CD4-positive, alpha-beta T cell treated with Interleukin-15 for 4 hours (primary cell): Measurements from ENCODE around the gene ITGA8.

Experiments
- DNase-seq: peaks from one replicate; pipeline ENCODE4 v3.0.0-alpha.2; 2020; ENCODE audit warnings: low spot score

ITGA8 gene

DNA sequence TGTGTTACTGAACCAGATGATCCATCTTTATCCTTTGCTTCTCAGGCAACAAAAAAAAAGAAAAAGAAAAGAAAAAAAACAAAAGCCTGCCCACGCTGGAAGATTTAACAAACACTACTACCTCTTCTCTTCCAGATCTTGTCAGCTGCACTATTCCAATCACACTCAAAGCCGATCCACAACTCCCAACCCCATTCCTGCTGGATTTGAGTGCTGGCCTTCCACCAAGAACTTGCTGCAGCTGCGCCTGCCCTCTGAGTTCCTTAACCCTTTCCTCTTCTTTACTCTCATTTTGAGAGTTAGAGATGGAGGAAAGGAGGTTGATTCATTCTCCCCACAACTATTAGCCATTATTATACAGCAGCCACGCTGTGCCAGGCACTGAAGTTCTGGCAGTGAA, 16.0 kb upstream of the ITGA8 start:
- no peak for DNase-seq

DNA sequence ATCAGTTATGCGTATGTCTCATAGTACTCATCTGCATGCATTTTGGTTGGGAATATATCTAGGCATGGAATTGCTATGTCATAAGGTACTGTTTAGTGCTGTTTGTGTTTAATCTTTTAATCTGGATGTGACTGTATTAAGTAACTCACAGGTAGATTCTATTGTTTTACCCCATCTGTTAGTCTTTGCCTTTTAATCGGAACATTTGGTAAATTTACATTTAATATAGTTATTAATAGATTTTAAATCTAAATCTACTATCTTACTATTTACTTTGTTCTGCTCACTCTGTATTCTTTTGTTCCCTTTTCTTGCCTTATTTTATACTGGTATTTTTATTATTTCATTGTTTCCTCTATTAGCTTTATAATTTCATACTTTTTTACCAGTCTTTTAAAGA, 10.6 kb upstream of the ITGA8 start:
- DNase-seq: no peak

DNA sequence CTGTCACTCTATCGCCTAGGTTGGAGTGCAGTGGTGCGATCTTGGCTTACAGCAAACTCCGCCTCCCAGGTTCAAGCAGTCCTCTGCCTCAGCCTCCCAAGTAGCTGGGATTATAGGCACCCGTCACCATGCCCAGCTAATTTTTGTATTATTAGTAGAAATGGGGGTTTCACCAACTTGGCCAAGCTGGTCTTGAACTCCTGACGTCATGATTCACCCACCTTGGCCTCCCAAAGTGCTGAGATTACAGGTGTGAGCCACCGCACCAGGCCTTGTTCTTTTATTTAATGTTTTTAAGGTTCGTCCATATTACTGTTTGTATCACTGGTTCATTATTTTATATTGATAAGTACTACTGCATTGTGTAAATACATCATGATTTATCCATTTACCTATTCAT, 10.2 kb upstream of the ITGA8 start:
- DNase-seq: no peak

DNA sequence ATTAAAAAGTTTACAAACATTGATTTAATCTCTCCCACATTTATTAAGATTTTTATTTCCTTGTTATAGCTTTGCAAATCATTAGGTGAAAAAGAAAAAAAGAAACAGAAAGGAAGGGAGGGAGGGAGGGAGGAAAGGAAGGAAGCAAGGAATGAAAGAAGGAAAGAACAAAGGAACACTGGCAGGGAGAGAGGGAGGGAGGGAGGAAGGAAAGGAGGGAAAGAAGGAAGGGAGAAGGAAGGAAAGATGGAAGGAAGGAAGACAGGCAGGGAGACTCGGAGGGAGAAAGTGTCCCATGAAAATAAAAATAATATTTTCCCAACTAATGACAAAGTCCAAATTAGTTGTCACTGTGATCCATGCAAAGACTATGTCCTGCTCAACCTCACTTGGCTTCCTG, 6.3 kb upstream of the ITGA8 start:
- no peak for DNase-seq

DNA sequence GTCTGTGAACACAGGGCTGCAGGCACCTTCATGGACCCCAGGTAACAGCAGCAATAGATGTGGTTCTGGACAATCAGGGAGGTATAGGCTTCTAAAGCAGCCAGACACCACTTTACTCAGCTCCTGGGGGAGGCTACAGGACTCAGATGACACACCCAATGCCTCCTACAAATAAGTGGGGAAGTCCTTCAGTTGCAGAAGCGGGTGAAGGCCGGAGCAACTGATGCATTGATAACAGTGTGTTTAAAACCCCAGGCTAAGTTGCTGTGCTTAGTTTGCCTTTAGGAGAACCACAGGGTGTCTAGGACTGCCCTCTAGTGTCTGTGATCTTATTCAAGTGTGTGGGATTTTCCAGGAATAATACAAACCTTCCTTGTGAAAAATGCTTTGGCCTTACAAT, 5.9 kb upstream of the ITGA8 start:
- no peak for DNase-seq

DNA sequence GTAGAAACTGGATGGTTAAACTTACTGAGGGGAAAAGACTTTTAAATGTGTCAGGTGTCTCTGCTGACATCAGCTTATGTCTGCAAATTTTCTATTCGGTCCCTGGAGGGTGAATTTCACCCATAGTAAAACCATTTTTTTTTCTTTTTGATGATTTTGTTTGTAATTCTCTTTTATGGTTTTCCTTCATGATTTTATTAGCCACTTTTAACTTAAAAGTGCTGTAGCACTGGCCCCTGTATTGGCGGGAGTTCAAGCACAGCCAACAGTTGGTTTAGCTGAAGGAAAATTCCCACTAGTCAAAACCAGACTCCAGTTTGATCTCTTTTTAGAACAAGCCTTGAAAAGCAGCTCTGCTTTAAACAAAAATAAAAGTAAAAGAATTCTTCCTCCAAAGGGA, 5.0 kb upstream of the ITGA8 start:
- no peak for DNase-seq

DNA sequence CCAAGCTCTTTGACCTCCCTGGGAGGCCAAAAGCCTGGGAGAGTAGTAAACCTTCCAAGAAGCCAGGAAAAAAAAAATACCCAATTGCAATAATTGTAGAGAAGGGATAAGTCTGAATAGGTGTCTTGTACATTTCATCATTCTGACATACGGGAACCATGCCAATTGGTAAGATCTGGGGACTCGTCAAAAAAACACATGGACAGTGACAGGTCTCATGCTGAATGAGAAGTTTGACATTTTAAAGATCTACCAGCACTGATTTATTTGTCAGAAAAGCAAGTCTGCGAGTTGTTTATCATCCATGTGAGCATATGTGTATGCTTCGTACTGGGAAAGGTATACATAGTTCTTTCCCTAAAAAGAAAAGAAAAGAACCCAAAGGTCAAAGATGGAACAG, 4.1 kb upstream of the ITGA8 start:
- DNase-seq: no peak

DNA sequence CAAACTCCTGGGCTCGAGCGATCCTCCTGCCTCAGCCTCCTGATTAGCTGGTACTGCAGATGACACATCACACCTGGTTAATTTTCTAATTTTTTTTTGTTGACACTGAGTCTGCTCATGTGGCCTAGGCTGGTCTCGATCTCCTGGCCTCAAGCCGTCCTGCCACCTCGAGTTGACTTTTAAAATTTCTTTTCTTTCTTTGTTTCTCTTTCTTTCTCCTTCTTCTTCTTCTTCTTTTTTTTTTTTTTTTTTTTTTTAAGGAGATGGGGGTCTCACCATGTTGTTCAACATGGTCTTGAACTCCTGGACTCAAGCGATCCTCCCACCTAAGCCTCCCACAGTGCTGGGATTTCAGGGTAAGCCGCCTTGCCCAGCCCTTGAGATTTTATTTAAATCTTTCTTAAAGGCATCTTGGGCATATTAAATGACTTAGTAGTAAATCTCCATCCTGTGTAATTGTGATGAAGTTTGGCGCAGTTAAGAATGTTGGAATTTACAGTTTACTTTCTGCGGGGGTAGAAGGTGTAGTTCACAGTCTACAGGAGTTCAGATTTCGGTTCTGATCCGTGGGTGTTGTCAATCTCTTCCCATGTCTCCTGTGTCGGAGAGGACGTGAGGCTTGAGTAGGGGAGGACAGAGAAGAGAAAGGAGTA, 1.0 kb upstream of the ITGA8 start:
- no peak for DNase-seq

DNA sequence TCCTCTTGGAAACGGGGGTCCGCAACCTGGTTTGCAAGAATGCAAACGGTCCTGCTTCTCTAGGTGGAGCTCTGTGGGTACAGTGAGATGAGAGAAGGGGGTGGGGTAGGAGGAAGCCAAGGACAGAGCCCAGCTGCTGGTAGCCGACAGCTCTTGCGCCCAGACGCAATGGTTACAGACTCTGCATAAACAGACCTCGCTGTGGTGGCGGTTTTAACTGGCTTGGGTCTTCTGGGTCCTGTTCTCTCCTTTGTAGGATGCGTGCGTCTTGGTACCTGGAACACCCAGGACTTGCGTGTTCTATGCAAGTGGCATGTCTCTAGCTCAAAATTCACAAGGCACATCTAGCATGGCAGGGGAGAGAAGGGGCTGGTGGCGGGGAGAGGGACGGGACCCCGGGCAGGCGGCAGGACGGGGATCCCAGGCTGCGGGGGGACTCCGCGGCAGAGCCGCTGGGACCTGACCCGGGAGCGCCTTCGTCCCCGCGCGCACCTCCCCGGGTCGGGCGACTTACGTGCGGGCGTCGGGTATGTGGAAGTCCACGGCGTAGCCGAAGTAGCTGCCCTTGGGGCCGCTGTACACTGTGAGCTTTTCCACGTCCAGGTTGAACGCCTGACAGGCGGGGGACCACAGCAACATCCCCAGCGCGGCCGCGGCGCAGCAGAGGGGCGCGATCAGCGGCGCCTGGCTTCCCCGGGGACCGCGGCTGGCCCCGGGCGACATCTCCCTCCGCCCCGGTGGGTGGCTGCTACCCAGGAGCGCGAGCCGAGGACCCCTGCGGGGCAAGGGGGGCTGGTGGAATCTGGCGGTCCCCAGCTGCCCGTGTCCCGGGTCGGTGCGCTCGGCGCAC, 448 bp downstream of the ITGA8 start:
- no peak for DNase-seq

DNA sequence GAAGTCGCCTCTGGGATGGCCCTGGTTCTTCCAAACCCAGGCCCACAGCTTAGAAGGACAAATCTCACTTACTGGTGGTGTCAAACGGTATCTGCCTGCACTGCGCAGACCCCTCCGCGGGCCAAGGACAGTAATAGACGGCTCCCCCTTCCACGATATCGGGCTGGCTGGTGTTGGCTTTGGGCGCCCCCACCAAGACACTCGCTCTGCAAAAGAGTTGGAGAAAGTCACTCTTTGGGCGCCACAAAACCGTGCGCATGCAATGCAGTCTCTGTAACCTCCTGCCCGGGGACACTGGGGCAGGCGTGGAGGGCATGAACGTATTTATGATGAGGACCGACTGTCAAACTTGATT, 1.1 kb downstream of the ITGA8 start:
- no peak for DNase-seq

DNA sequence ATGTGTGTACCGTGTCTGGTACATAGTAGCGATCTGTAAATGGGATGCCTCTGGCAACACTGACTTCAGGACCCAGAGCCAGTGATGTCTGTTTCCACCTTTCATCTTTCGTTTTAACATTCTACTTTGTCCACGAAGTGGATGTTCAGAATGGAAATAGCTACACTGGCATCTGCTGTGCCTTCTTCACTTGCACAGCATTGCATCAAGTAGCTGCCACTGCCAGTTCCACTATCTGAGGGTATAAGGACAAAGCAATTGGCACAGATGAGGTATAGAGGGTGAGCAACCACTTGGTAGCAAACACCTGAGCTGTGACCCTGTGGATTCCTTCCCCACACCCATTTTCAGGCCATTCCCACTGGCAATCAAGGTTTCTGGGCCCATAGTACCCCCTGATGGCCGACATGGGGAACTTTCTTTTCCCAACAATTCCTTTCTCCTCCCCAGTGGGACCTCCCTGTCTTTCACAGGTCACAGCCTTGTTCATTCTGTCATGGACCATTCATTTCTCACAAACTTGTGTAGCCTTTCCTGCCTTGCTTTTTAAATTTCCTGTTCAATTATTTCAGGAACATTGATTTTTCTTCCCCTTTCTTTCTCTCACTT, 4.0 kb downstream of the ITGA8 start:
- DNase-seq: no peak

DNA sequence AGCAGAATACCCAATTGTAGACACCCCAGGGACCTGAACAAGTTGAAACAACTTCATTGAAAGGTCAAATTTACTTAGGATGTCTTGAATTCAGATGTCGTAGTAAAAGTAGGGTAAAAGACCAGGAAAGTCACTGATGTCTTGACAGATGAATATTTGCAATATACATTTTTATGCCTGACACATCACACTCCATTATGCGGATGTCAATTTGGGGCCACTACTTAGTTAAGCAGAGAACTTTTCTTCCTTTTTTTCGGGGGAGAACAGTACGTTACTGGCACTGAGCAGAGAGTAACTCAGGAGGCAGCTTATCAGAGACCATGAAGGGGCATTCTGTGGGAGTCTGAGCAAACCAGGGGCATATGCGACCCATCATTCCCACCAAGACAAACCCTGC, 4.9 kb downstream of the ITGA8 start:
- no peak for DNase-seq

DNA sequence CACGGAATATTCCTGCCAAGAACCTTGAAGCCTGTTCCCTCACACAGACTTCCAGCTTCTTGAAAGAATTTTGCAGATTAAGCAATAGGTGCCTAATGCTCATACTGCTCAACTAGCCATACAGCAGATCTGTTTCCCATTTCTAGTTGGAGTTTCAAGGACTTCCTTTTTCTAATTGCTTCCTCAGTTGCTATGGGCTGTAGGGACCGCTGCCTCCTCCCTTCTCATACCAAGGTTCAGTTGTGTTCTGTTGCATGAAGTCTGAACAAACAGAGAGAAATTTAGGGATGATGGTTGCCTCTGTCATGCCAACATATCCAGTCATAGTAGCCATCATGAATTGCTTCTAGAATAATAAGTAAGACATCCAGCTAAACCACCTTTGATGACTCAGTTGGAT, 6.8 kb downstream of the ITGA8 start:
- no peak for DNase-seq

DNA sequence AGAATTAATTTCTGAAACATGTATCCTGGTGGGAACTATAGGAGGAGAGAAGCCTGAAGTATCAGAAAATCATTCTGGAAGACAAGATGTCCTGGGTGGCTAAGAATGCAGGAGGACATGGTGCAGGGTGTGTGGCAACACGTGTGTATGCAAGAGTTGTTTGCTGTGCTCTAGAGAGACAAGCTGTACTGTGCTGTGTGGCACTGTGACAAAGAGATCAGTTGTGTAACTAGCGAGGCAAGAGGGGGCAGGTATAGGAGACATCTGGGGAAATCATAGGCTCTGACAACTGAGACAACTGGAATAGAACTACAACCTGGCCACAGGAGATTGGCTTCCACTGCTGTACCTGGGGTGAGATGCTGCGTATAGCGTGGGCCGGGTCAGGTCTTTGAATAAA, 9.3 kb downstream of the ITGA8 start:
- DNase-seq: no peak

DNA sequence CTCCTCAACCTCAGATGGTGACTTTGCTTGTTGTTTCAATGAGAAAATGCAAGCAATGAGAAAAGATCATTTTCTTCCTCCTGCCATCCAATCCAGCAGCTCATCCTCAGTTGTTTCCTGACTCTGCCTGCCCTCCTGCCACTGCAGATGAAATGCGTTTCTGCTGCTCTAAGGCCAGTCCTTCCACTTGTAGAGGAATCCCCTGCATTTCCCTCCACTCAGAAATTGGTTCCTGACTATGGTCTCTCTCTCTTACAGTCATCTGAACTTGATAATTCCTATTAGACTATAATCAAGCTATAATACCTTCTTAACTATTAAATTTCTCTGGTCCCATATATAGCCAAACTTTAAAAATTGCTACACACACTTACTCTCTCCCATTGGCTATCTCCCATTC, 14.4 kb downstream of the ITGA8 start:
- no peak for DNase-seq

DNA sequence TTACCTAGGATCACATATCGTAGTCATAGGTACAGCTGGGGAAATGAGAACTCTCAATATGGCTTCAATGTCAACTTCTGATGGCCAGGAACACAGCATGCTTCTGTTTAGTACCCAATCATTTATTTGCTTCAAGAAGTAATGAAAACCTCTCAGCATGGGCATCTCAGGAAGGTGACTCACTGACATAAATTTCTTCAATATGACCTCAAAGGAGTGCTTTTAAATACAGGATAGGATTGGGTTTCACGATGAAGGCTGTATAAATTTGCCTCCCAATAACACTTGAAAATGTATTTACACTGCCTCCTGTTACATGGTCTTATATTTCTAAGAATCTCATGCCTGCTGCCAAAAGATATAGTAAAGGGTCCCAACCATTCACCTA, 15.1 kb downstream of the ITGA8 start:
- no peak for DNase-seq

DNA sequence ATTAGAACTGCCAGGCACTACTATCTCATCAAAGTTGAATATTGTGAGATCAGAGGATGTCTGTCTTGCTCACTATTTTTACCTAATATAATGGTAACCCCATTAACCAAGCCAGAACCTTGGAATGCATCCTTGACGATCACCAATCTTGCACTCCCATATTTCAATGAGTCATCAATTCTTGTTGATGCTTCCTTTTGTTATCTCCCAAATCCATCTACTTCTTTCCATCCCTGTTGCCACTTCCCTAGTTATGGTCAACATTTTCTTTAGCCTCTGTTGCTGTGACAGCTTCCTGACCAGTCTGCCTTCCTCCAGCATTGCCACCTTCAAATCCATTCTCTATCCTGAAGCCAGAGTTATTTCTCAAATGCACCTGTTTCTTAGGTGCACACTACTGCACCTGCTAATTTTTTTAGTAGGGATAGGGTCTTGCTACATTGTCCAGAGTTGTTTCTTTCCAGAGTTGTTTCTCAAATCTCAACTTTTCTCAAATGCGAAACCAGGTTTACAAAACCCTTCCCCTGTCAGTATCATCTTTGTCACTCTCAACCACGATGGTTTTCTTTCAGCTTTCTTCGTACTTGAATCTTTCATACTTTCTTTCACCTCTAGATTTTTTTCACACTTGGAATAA, 15.7 kb downstream of the ITGA8 start:
- DNase-seq: no peak

DNA sequence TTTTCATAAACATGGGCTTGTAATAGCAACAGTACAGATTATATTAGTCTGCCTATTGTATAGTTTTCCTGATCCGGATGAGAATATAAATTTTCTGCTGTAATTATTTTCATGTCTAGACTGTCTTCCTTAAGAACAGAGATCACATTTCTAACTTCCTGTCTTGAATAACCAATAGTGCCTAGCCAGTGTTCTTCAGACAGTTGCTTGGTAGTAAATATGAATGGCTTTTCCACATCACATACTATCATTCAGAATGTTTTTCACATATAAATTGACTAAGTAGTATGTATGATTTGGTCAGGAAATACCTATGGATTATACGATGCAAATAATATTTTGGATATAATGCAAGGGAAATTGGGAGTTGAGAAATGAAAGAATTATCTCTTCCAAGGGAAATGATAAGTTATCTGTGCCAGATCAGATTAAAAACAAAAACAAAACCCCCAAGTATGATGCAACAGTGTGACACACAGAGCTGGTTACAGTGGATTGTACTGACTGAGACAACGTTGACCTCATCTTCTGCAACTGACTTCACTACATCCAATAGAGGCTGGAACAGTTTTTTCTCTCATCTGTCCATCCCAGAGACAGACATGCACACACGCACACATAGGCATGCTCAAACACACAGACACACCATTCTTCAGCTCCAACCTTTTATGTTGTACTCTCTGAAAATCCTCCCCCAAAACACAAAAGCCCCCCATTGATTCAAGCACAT, 16.4 kb downstream of the ITGA8 start:
- DNase-seq: no peak

DNA sequence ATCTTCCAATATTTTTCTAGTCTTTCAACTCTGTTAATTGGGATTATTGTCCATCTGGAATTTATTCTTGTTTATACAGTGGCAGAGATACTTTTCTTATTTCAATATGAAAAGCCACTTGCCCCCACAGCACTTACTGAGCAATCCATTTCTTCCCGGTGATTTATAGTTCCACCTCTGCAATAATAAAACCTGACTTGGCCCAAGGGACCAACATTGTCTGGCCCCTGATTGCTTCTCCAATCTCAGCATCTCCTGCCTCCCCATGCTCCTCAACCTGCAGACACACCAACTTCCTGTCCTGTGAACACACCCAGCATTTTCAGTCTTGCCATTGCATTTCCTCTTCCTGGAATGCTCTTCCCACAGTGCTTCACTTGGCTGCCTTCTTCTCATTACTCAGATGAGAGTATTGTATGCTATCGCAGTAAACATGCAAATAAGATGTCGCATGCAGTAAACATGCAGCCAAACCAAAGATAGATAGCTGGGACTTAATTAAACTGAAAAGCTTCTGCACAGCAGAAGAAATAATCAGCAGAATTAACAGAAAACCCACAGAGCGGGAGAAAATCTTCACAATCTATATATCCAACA, 19.5 kb downstream of the ITGA8 start:
- DNase-seq: no peak

DNA sequence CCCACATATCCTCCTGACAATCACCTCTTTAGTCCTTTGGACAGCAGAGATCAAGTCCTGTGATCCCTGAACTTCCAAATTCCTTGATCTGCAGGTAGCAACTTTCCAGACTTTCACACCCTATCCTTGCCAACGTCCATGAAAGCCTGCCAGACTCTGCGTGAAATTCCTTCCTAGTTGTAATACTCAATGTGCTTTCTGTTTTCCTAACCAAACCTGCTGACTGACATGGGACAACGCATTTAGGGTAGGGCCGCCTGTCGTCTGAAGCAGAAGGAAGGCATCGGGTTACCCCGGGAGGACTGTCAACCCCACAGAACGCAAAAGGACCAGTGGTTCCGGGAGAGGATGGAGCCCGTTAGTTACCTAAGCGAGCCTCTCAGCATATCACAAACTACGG, 23.9 kb downstream of the ITGA8 start:
- no peak for DNase-seq

DNA sequence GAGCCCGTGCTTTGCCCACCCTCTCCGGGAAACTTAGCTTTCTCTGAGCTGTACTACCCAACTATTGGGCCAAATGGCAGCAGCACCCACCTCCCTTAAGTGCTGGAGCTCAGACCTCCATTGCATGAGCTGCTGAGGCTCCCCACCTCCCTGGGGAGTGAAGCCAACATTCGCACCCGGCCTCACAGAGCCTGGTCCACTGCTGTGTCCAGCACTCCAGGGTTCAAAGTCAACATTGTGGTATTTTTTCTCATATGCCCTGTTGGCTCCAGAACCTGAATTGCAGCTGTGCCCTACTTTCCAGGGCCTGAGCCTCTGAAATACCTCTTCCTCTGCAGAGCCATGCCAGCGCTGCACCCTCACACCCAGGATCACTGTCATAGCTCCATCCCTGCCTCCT, 29.7 kb downstream of the ITGA8 start:
- DNase-seq: no peak

DNA sequence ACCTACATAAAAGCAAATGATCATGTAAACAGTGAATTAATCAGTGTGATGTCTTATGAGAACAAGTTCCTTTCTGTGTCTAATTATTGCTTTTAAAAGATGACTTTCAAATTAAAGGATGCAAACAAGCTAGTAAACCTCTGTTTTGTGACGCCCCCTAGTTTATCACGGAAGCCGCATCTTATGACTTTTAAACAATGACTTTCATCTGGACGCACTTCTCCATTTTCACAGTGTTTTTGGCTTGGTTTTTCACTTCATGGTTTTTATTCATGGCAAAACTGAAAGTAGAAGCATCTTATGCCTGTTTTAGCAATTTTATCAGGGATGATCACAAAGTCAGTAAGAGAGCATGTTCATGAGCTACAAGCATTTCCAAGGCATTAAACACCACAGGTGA, 35.0 kb downstream of the ITGA8 start:
- no peak for DNase-seq
